Measurements from ENCODE around the gene SPATA33.
A peak's percentile ranks its signal among the peaks of the same experiment; 100 is the strongest.

The SPATA33 gene

DNA sequence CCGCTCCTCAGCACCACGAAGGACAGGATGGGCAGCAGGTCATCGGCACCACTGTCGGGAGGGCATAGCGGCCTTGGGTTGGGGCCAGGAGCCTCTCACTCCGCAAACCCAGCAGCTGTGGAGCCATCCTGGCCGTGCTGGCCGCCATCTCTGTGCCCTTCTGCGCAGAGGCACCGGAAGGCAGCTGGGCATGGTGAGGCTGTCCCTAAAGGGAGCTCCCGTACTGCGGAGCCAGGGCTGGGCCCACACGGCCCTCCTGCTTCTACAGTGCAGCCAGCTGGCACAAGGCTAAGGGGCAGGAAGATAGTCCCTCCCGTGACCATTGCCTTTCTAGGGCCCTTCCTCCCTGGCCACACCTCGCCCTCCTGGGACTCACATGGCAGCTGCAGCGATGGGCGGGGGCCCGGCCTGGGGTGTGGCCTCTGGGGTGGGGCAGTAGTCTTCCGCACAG, 50.9 kb downstream of the SPATA33 start:
- H3K4me3 ChIP-seq (ENCODE audit: low read depth, low read length), result no peak overlapping the region
- ChIA-PET CTCF (interaction anchor here (1.0 to 9.1 kb wide), 5 partner anchors 9 to 153 kb away, joined by 3 to 101 read pairs (median 30); partner anchors contain the start of gene VPS9D1), POLR2A (no interaction called here)
- TF ChIP-seq CTCF (IDR thresholded peaks at IDR 0.05; ENCODE audit: insufficient read depth, low read length, missing control alignments), result no peak
- DNase-seq (ENCODE audit: low read depth, low spot score), result no peak

- TF ChIP-seq CTCF (IDR thresholded peaks at IDR 0.05; ENCODE audit: insufficient read depth, low read length, missing control alignments), result no peak
- CTCF ChIA-PET, result interaction anchor here (1.0 to 9.1 kb wide), 4 partner anchors 9 to 201 kb away, joined by 3 to 101 read pairs (median 8); no protein-coding TSS in a partner anchor
- DNase-seq (ENCODE audit: low read depth, low spot score), result no peak
- POLR2A ChIA-PET, result no interaction called here
- H3K4me3 ChIP-seq (ENCODE audit: low read depth, low read length), result no peak overlapping the region
Observed at GRCh38 chr16:89709166-89709565, 51.5 kb downstream of the SPATA33 start.

GRCh38 chr16:89709716-89710432, 52.2 kb downstream of the SPATA33 start:
- no peak for DNase-seq (ENCODE audit: low read depth, low spot score)
- ChIA-PET POLR2A (no interaction called here), CTCF (interaction anchor here (1.1 to 9.1 kb wide), 3 partner anchors 10 to 200 kb away, joined by 3 to 101 read pairs (median 13); no protein-coding TSS in a partner anchor)
- H3K4me3 ChIP-seq (ENCODE audit: low read depth, low read length), result no peak overlapping the region
- TF ChIP-seq CTCF (IDR thresholded peaks at IDR 0.05; ENCODE audit: insufficient read depth, low read length, missing control alignments), result no peak

- ChIA-PET CTCF (interaction anchor here (1.1 to 9.1 kb wide), 2 partner anchors 11 to 81 kb away, joined by 3 to 101 read pairs; no protein-coding TSS in a partner anchor), POLR2A (no interaction called here)
- TF ChIP-seq CTCF (IDR thresholded peaks at IDR 0.05; ENCODE audit: insufficient read depth, low read length, missing control alignments), result no peak
- DNase-seq (ENCODE audit: low read depth, low spot score), result no peak
- H3K4me3 ChIP-seq (ENCODE audit: low read depth, low read length), result no peak overlapping the region
Observed at GRCh38 chr16:89710709-89711564, 53.3 kb downstream of the SPATA33 start.

- CTCF ChIA-PET, result interaction anchor here (1.1 to 1.7 kb wide), 2 partner anchors 11 to 12 kb away, joined by 3 to 7 read pairs; no protein-coding TSS in a partner anchor
- DNase-seq (ENCODE audit: low read depth, low spot score), result no peak
- peak overlapping the region; percentile 62 for H3K4me3 ChIP-seq (ENCODE audit: low read depth, low read length)
- POLR2A ChIA-PET, result interaction anchor here (1.0 kb wide), 1 partner anchor 11 kb away, joined by 3 read pairs; no protein-coding TSS in a partner anchor
- no peak for TF ChIP-seq CTCF (IDR thresholded peaks at IDR 0.05; ENCODE audit: insufficient read depth, low read length, missing control alignments)
Observed at GRCh38 chr16:89711601-89712273, 54.1 kb downstream of the SPATA33 start.

Data from AG04449 (cell line).